AML-193 (cell line): ENCODE results near the gene STOM.

Experiments used
- DNase-seq, 2 experiments: peaks; one replicate each; lab custom pipeline; 2025; lab: John Stamatoyannopoulos, UW

STOM gene

DNA sequence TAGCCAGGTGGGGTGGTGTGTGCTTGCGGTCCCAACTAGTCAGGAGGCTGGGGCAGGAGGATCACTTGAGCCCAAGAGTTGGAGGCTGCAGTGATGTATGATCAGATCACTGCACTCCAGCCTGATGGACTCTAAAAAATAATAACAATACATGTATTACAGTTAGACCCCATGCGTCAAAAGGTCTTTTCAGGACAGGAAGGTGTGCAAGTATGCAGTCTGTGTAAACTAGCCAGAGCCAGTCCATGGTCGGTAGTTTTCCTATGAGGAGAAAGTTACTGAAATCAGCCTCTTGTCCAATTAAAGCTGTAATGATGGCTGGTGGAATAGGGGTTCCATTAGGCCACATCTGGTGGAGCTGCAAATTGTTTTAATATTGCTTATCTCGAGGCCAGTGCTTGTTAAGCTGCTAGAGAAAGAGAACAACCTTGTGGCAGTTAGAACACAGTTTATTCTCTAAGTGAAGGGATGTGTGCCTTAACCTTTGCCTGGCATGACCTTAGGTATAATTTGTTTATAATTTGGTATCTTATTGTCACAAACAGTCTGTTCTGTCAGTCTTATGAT, 1.5 kb upstream of the STOM start:
- DNase-seq: no peak

DNA sequence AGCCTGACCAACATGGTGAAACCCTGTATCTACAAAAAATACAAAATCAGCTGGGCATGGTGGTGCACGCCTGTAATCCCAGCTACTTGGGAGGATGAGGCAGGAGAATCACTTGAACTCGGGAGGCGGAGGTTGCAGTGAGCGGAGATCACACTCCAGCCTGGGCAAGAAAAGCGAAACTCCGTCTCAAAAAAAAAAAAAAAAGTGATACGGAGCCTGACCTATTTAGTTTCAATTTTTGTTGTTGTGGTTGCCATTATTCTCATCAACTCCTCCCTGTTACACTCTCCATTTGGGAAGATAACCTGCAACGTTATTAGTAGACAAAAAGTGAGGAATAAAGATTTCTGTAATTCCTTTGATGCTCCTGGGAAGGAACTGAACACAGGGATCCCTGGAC, 1.3 kb downstream of the STOM start:
- no peak for DNase-seq

DNA sequence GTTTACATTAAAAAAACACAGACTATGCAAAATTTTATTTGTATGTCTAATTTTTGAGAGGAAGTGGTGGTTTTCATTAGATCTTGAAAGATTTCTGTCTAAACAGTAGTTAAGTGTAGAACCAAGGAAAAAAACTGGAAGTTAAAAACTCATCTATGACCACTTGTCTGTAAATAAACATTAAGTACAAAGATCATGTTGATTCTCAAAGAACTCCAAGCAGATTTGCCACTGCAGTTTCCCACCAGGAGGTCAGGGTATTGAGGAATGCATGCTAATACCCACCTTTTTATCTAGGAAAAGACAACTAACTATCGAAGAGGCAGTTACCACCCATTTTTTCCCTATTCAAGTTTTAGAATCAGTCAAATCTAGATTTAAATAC, 1.9 kb downstream of the STOM start:
- no peak for DNase-seq

DNA sequence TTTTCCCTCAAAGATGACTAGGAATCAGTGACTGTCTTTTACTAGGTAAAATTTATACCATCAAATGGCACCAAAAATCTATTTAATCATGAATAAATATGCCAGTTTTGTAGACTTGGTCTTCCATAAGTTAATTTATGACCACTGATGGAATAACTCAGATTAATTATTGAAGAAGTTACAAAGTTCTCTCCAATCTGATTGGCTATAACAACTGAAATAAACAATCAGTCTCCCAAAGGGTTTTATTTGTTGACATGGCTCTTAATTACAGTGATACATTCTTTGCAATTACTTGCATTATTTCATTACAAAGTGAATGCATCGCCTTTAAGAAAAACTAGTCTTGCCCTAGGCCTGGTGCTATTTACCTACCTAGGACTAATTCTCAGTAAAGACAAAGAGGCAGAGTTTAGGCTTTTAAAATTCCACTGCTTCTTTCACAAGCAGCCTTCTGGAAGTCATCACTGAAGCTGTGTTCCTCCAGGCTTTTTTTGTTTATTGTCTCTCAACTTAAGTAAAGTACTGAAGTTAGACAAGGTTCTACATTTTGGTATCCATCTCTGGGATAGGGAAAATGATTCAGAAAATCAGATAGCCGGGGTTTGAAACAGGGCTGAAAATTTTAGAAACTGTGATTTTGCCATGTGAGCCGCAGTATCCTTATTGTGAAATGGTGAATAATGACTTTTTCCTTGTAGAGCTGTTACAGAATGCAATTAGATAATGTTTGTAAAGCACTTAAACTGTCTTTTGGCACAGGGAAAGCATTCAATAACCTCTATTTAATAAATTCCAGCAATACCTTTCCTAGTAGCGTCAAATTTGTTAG, 2.5 kb downstream of the STOM start:
- no peak for DNase-seq

DNA sequence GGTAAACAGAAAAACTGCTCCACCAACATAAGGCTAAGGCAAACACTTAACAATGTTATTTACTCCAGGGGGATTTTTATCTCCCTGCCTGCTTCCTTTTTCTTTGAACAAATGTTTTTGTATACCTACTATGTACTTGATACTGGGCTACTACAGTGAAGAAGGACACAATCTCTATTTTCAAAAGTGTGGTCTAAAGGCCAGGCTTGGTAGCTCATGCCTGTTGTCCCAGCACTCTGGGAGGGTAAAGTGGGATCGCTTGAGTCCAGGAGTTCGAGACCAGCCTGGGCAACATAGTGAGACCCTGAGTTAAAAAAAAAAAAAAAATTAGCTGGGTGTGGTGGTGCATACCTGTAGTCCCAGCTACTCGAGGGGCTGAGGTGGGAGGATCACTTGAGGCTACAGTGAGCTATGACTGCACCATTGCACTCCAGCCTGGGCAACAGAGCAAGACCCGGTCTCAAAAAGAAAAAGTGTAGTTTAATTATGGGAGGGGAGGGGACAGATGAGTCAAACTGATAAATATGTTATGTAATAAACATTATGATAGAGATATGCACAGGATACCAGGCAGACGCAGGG, 3.3 kb downstream of the STOM start:
- DNase-seq: no peak

DNA sequence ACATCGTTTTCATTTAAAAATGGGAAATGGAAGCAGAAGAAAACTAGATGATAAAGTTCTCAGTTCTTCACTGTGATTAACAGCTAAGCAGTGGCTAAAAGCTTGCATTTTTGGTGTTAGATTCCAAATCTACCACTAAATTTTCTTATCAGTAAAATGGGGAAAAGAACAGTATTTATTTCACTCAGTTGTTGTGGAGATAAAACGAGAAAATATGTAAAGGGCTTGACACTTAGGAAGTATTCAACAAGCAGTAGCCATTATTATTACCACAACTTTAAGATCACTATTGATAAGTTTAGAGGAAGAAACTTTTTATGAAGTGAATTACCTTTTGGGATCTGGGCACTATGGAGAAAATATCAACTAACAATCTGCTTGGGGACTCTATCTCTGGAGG, 4.5 kb downstream of the STOM start:
- no peak for DNase-seq

DNA sequence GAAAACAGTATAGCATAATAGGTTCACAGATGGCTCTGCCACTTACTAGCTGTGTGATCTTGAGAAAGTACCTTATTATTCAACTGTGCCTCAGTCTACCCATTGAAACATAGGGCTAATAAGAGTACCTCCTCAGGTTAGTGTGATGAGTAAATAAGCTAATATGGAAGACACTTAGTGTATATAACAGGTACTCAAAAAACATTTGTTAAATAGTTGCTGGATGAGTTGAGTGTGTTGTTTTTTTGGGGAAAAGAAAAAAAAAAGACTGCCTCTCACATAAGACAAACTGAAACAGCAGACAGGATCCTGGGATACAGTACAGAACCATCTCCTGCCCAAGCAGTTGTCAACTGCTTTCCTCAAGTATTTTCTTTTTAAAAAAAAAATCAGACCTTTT, 5.2 kb downstream of the STOM start:
- DNase-seq: no peak

DNA sequence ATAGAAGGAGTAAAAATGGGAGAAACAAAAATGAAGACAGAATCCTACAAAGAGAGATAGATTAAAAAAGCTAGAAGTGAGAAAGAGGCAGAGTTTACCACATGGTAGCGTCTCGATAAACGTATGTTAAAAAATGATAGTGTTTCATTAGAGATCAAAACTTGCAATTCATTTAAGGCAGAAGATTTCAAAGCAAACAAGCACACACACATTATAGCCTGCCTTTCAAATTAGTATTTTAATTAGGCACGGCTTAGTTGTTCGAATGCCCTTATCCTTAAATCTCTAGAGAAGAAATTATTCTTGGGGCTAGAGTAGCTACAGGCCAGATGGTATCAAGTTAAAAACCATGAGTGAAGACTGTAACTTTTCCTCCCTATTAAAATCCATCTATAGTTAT, 6.0 kb downstream of the STOM start:
- DNase-seq: no peak

DNA sequence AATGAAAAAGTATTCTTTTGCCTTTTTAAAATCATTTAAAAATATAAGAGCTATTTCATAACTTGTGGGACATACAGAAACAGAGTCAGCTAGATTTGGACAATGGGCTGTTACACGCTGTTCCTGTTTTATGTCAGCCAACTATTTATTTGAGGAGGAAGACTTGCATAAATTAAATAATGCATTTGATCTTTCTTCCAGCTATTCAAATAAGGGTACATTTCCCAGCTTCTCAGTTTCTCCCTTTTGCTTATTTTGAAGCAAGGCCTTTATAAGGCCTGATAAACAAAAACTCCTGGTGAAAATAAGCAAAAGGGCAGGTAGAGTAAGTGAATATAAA, 6.5 kb downstream of the STOM start:
- DNase-seq: peak in 1 of 2 experiments; percentile 44

DNA sequence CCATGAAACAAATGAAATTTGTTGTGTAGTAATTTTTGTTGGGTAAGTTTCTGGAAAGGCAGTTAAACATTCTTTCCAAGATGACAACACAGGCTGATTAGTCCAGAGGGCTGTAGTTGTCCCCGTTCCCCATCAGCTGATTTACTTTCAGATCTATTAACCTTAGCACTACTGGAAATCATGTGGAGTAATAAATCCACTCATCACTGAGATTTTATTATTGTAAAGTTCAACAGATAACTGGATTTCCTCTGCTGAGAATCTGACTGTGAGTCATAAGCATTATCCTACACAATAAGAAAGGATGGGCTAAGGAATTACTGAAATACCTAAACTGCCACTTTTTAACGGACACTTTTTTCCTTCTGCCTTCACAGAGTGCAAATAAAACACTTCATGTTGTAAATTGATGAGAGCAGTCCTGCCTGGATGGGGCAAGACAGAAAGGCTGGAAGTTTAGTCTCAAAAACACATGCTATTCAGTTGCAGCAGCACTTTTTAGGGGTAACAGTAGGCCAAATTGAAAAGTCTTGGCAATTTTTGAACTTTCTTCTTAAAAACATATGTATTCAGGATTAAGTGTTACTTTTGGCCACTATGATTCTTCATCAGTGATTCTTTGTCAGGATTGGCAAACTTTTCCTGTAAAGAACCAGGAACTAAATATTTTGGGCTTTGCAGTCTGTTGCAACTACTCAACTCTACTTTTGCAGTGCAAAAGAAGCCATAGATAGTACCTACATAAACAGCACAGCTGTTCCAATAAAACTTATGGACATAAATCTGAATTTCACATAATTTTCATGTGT, 7.0 kb downstream of the STOM start:
- peak; percentile 42 to 44 for DNase-seq

DNA sequence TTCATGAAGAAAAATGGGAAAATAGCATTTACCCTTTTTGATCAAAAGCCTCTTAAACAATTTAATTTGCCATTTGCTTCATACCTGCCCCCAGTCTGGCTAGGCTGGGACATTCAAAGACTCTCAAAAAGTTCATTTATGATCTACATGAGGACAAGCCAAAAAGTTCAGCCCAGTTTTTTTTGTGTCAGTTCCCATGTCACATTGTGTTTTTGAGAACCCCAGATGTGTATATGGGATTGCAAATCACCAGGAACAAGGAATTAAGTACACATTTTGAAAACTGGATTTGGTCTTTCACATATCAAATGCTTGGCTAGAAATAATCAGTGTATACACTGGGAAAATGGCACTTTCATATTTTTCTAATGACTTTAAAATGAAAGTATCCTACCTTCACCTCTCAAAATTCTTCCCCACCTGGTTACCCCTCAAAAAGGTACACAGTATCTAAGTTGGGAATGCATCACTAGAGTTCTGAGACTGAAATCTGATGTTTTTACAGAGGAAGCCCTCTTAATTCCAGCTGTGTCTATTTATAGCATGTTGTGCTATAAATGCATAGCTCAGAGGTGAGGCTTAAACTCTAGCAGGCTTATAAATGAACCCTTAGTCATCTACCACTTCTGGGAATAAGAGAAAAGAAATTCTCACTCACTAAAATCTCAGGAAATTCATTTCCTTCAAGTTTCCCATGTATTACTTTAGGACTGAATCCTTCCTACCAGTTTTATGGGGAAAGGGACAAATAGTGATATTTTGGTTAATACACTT, 9.3 kb downstream of the STOM start:
- DNase-seq: no peak

DNA sequence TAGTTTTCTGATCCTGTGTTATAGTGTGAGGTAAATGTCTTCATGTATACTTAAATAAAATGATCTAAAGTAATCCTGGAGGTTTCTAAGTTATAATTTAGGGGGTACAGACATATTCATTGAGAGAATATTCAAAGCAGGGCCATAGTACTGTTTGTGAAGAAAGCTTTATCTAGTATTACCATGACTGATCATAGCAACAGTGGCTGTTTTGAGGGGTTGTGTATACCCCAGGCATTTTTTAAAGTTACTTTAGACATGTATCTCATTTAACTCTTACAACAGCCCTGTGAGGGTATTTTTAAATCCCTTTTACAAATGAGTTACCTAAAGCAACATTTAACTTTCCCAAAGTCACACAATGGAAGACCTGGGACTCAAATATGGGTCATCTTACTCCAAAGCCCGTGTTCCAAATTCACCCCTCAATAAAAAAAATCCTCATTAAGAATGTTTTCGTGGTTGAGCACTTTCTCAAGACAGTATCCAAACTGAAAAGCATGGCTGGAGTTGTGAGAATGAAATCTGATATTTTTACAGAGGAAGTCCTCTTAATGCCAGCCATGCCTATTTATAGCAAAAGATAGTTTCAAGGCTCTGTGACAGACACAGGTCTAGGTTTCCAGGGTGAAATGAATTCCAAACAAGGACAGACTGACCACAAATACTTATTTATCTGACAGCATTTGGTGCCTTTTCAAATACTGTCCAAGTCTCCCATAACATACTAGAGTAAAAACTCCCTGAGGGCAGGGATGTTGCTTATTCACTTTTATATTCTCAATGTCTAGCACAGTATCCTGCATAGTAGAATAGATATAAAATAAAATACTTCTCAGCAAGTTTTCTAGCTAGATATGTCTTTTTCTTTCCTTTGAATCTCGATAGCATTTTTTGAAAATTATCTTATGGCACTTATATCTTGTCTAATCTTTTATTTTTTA, 10.4 kb downstream of the STOM start:
- DNase-seq: no peak

DNA sequence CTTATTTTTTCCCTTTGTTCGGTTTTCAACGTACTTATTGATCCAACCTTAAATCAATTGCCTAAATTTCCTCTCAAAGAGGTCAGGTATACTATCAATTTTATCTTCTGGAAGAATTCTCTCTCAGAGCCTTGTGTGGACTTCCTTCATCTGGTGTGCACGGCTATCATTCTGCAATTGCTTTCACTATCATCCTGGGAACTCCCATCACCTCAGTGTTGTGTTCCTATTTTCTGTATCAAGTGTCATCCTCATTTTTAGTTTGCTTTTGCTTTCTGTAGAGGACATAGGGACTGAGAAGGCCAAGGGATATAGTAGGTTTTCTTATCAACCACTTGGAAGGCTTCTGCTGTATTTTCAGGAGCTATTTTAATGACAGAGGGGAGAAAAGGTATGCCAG, 11.3 kb downstream of the STOM start:
- DNase-seq: no peak

DNA sequence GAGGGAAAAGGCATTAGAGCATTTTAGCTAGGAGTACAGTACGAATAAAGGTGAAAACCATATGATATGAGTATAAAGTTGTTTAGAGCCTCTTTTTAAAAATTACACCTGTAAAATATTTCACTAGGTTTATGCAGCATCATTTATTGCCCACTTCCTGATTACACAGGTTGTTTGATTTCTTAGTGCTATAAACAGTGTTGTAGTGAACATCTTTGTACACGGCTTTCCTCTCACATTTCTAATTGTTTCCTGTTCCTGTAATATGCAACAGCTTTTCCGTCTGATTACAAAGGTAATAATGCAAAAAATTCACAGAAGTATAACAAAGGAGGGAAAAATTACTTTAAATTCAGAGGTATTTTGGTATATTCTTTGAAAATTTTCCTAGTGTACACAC, 13.0 kb downstream of the STOM start:
- DNase-seq: no peak

DNA sequence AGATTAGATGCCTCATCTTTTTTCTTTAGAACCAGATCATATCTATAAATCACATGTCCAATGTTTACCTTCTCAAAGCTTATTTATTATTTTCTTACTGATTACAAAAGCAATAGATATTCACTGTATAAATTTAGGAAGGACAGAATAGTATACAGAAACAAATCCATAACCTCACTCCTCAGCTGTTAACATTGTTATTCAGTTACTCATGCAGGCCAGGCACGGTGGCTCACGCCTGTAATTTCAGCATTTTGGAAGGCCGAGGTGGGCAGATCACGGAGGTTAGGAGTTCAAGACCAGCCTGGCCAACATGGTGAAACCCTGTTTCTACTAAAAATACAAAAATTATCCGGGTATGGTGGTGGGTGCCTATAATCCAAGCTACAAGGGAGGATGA, 15.3 kb downstream of the STOM start:
- no peak for DNase-seq

DNA sequence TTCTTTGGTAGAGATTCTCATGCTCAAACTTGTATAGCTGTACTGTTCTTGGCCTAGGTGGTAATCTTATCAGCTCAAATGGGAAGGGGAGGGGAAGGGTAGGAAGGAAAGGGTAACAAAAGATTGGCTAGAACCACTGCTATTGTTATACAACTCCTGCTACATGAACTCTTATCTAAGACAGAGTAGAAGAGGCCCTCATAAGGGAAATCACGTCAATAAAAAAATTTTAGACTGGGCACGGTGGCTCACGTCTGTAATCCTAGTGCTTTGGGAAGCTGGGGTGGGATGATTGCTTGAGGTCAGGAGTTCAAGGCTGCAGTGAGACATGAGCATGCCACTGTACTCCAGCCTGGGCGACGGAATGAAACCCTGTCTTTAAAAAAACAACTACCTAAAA, 15.9 kb downstream of the STOM start:
- DNase-seq: no peak

DNA sequence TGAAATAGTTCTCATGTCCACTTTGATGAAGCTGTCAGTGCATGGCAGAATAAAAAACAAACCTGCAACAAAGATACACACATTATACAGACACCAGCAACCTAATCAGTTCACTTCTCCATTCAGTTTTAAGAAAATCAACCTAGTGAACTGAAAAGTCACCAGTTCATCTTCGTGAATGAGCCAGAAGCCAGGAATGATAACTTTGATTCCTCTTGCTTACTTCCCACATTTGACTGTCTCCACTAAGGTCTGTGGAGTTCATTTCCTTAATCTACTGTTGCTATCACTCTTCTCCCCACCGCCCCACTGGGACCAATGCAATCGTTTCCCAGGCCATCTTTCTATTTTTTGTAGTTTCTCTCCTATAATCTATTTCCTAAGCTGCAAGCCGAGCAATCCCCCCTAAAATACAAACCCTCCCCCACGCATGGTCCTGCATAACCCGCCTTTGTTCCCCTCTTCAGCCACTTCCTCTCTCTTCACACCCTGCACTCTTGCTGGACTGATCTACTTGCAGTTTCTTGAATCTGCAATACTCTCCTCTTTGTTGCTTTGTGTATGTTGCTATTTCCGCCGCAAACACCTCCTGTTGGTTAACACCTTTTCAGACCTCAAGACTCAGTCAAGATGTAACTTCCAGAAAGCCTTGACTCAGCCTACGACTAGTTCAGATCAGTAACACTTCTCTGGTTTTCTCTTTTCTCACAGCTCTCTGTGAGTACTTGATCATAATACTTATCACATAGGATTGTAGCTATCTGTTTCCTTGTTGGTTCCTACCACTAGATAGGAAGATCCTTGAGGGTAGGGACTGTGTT, 16.6 kb downstream of the STOM start:
- DNase-seq: no peak

DNA sequence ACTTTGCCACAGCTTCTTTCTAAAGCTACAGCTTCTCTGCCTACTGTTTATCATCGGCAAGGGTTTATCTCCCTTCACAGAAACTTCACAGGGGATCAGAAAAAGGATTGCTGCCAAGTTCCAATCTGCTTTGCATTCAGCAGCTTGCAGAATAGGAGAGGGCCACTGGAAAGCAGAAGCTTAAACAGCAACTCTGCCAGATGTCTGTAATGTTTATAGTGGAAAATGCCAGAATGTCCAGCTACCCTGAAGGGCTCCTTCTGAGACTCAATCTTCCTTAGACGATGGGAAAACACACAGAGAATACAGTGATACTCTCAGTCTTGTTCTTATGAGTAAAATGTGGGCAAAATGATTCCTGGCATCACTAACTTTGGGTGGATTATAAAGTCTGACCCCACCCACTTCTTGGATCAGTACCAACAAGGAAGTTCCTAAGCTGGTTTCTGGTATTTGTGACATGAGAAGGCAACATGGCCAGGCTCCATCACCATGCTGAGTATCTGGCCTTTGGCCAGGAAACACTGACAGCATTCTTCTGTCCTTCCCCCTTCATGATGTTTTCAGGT, 19.0 kb downstream of the STOM start:
- no peak for DNase-seq

DNA sequence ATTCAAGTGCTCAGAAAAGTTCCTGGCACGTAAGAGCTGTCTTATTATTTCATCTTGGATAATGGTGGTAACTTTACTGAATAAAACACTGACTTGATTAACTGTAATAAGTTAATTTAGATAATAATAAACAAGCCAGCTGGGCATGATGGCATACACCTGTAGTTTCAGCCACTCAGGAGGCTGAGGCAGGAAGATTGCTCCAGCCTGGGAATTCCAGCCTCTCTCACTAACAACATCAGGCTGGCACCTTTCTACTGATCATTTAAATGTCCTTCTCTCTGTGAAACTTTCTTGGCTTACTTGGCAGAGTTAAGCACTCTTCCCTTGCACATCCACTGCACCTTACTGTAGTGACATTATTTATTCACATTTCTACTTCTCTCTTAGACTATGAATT, 20.0 kb downstream of the STOM start:
- no peak for DNase-seq

DNA sequence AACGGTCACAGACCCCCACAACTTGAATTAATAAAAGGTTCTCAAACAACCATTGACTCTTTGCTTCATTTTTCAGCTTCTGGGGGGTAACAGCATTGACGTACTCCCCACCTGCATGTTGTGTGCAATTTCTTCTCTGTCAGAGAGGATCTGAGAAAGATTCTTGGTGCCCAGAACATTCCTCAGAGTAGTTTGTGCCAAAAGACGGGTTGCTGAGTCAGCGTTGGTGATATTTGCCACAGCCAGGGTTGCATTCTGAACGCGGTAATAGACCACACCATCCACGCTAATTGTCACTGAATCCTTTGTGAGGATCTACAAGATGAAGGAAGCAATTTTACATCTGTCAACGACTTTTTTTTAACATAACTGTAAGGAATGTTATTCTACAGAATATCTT, 21.0 kb downstream of the STOM start:
- DNase-seq: no peak
